Trophoblast cell (in vitro differentiated cells and primary cell): Measurements from ENCODE around the gene DDR2. TPM values are rescaled to one million over a fixed set of nuclear protein-coding genes. Genes with fewer than 3 reads are reported as not detected.
"Not testable (repeated sequence)": the region's sequence is repeated elsewhere in the genome, so short reads cannot be mapped to it uniquely, and the experiment has no call there.

Source experiments
- DNase-seq, 2 donors: peaks; one replicate each; pipeline ENCODE4 v3.0.0-alpha.2; 2016
- H2AFZ ChIP-seq: 2 replicates; pipeline ENCODE4 v1.6.1; 2013; ENCODE audit warnings: low read length, moderate library complexity, mild to moderate bottlenecking; ENCODE audit not compliant: insufficient read depth, poor library complexity
- H2AK5ac ChIP-seq: 2 replicates; pipeline ENCODE4 v1.6.1; 2013; ENCODE audit warnings: mild to moderate bottlenecking, low read length
- H2BK120ac ChIP-seq: 2 replicates; pipeline ENCODE4 v1.6.1; 2013; ENCODE audit warnings: low read length, mild to moderate bottlenecking, moderate library complexity; ENCODE audit not compliant: insufficient read depth, poor library complexity
- H2BK12ac ChIP-seq: 2 replicates; pipeline ENCODE4 v1.6.1; 2013; ENCODE audit warnings: mild to moderate bottlenecking, low read length, moderate library complexity
- H2BK5ac ChIP-seq: 2 replicates; pipeline ENCODE4 v1.6.1; 2013; ENCODE audit warnings: low read length, low read depth, moderate library complexity, mild to moderate bottlenecking; ENCODE audit not compliant: poor library complexity
- H3K14ac ChIP-seq: 2 replicates; pipeline ENCODE4 v1.6.1; 2013; ENCODE audit warnings: mild to moderate bottlenecking, low read length
- H3K18ac ChIP-seq: 2 replicates; pipeline ENCODE4 v1.6.1; 2013; ENCODE audit warnings: mild to moderate bottlenecking, low read length
- H3K23ac ChIP-seq: 2 replicates; pipeline ENCODE4 v1.6.1; 2013; ENCODE audit warnings: low read length
- H3K27ac ChIP-seq: 2 replicates; pipeline ENCODE4 v1.5.1; 2013; ENCODE audit warnings: low read depth, mild to moderate bottlenecking, inconsistent platforms, low read length, moderate library complexity
- H3K27me3 ChIP-seq: 2 replicates; pipeline ENCODE4 v1.6.1; 2013; ENCODE audit warnings: inconsistent platforms, mild to moderate bottlenecking, low read length, moderate library complexity; ENCODE audit not compliant: insufficient read depth
- H3K36me3 ChIP-seq, 2 experiments: 1 replicate in 1 of 2; 2 replicates in 1 of 2; pipeline ENCODE4 v1.6.1; 2013; ENCODE audit warnings: low read length in 2 of 2, mild to moderate bottlenecking in 2 of 2, moderate library complexity in 1 of 2; ENCODE audit not compliant: insufficient read depth in 2 of 2, control insufficient read depth in 1 of 2
- H3K4ac ChIP-seq: 2 replicates; pipeline ENCODE4 v1.6.1; 2013; ENCODE audit warnings: low read depth, mild to moderate bottlenecking, low read length, moderate library complexity
- H3K4me1 ChIP-seq, 2 experiments: 1 replicate in 1 of 2; 2 replicates in 1 of 2; pipeline ENCODE4 v1.6.1; 2013; ENCODE audit warnings: low read length in 2 of 2, mild to moderate bottlenecking in 2 of 2, moderate library complexity in 1 of 2; ENCODE audit not compliant: insufficient read depth in 2 of 2, control insufficient read depth in 1 of 2
- H3K4me2 ChIP-seq: 2 replicates; pipeline ENCODE4 v1.6.1; 2013; ENCODE audit warnings: inconsistent platforms, mild to moderate bottlenecking, low read length, moderate library complexity
- H3K4me3 ChIP-seq: 2 replicates; pipeline ENCODE4 v1.5.1; 2013; ENCODE audit warnings: mild to moderate bottlenecking, low read depth, low read length, inconsistent platforms
- H3K79me1 ChIP-seq: one replicate; pipeline ENCODE4 v1.6.1; 2013; ENCODE audit warnings: low read length
- H3K79me2 ChIP-seq: 2 replicates; pipeline ENCODE4 v1.6.1; 2013; ENCODE audit warnings: low read length, mild to moderate bottlenecking; ENCODE audit not compliant: control insufficient read depth, insufficient read depth, poor library complexity
- H3K9ac ChIP-seq: 2 replicates; pipeline ENCODE4 v1.6.1; 2013; ENCODE audit warnings: mild to moderate bottlenecking, low read length
- H3K9me3 ChIP-seq: 2 replicates; pipeline ENCODE4 v1.6.1; 2013; ENCODE audit warnings: low read depth, mild to moderate bottlenecking, control low read depth, inconsistent platforms, low read length; ENCODE audit not compliant: insufficient read depth
- H4K12ac ChIP-seq: 2 replicates; pipeline ENCODE4 v1.6.1; 2013; ENCODE audit warnings: low read depth, mild to moderate bottlenecking, low read length, moderate library complexity
- H4K8ac ChIP-seq: 2 replicates; pipeline ENCODE4 v1.6.1; 2013; ENCODE audit warnings: low read depth, mild to moderate bottlenecking, low read length, moderate library complexity
- H4K91ac ChIP-seq: one replicate; pipeline ENCODE4 v1.6.1; 2013; ENCODE audit warnings: low read depth, mild to moderate bottlenecking, low read length, moderate library complexity
- WGBS: extraction: QIAGEN DNeasy Blood & Tissue Kit; methylation state at CpG from one replicate; pipeline ENCODE4 v1.1.7; 2013; ENCODE audit warnings: missing lambda C conversion rate; ENCODE audit not compliant: insufficient read length, insufficient coverage; ENCODE audit errors: extremely low coverage; 5-methylcytosine and 5-hydroxymethylcytosine counted together
- polyA plus RNA-seq: library from polyadenylated mRNA; stranded (reverse); fragments of 200-250 nt; gene quantifications from 2 replicates; pipeline ENCODE4 v1.2.3, GENCODE V29; 2013

The DDR2 gene
- polyA plus RNA-seq = 0.45 and 0.71 TPM in 2 replicates

DNA sequence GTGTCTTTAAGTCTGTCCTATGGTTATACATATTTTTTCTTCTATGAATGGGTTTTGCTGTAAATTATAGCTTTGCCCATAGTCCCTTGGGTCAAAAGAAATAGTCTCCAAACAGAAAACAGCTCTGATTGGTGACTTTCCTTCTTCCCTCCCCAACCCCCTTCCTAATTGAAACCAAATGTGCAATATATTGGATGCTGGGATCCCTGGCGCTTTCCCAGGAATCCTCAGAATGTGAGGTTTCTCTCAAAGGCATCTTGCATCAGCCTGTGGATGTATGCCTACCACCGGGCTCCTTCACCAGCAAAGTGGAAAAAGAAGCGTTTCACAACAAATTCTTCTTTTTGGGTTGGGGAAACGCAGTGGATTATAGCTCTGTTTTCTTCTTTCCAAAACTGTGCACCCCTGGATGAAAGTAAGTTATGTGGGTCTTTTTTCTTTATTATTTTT, at the start of gene DDR2:
DDR2 (plus strand) TSS at position 248 of the 450 bp plus-strand sequence. CDS start 86,600 bp downstream, outside the sequence.
- Histone ChIP-seq H3K18ac (no peak within 1 kb of the TSS), H3K4ac (no peak within 1 kb of the TSS), H4K91ac (no peak within 1 kb of the TSS), H3K79me1 (no peaks in the 10 kb centered on the region), H3K4me3 (no peak within 1 kb of the TSS), H4K12ac (no peak within 1 kb of the TSS), H4K8ac (no peak within 1 kb of the TSS), H3K27me3 (no peaks in the 10 kb centered on the region), H3K23ac (no peak within 1 kb of the TSS), H3K36me3 (no peaks in the 10 kb centered on the region), H3K14ac (no peak within 1 kb of the TSS), H2AK5ac (no peak within 1 kb of the TSS), H3K4me1 (peaks cover 2 to 3% of the 10 kb centered on the region in 2 experiments), H2AFZ (no peak within 1 kb of the TSS), H2BK12ac (no peak within 1 kb of the TSS), H3K4me2 (no peak within 1 kb of the TSS), H3K27ac (no peak within 1 kb of the TSS), H3K9me3 (no peaks in the 10 kb centered on the region), H3K79me2 (no peaks in the 10 kb centered on the region), H3K9ac (no peak within 1 kb of the TSS), H2BK5ac (no peak within 1 kb of the TSS), H2BK120ac (no peak within 1 kb of the TSS)
- DNase-seq = no peak
- WGBS = no CpG with 5 or more reads among the region's 4 CpGs

GRCh38 chr1:162582901-162583300, 49.4 kb upstream of the DDR2 start:
- not testable (repeated sequence) for H2BK12ac ChIP-seq, H3K27ac ChIP-seq, H3K23ac ChIP-seq, H3K27me3 ChIP-seq, H2BK5ac ChIP-seq, H3K18ac ChIP-seq, H3K4ac ChIP-seq, H2BK120ac ChIP-seq, H4K91ac ChIP-seq, H4K8ac ChIP-seq, H2AFZ ChIP-seq, H3K9me3 ChIP-seq, H3K4me3 ChIP-seq, H3K79me1 ChIP-seq, H3K79me2 ChIP-seq, H3K14ac ChIP-seq, H3K36me3 ChIP-seq, H3K4me2 ChIP-seq, DNase-seq, H3K9ac ChIP-seq, H3K4me1 ChIP-seq, H2AK5ac ChIP-seq, H4K12ac ChIP-seq
- no CpG with 5 or more reads among the region's 6 CpGs for WGBS

DNA sequence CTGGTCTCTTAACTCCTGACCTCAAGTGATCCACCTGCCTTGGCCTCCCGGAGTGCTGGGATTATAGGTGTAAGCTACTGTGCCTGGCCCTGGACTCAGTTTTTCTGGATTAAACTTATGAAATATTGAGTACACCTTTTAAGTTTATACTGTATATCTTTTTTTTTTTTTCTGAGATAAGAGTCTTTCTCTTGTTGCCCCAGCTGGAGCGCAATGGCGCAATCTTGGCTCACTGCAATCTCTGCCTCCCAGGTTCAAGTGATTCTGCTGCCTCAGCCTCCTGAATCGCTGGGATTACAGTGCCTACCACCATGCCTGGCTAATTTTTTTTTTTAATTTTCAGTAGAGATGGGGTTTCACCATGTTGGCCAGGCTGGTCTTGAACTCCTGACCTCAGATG, 47.2 kb upstream of the DDR2 start:
- DNase-seq, H3K79me2 ChIP-seq, H2BK5ac ChIP-seq, H3K79me1 ChIP-seq, H3K14ac ChIP-seq, H4K12ac ChIP-seq, H4K8ac ChIP-seq, H3K4me3 ChIP-seq, H3K23ac ChIP-seq, H3K18ac ChIP-seq, H4K91ac ChIP-seq, H2AK5ac ChIP-seq, H3K4ac ChIP-seq, H3K27me3 ChIP-seq, H3K4me1 ChIP-seq, H3K4me2 ChIP-seq, H3K9ac ChIP-seq, H3K9me3 ChIP-seq, H2BK120ac ChIP-seq, H3K27ac ChIP-seq, H2AFZ ChIP-seq, H2BK12ac ChIP-seq: not testable (repeated sequence)
- peaks cover 7 to 11% of the 10 kb centered on the region in 2 experiments for H3K36me3 ChIP-seq
- WGBS = no CpG with 5 or more reads among the region's 4 CpGs

DNA sequence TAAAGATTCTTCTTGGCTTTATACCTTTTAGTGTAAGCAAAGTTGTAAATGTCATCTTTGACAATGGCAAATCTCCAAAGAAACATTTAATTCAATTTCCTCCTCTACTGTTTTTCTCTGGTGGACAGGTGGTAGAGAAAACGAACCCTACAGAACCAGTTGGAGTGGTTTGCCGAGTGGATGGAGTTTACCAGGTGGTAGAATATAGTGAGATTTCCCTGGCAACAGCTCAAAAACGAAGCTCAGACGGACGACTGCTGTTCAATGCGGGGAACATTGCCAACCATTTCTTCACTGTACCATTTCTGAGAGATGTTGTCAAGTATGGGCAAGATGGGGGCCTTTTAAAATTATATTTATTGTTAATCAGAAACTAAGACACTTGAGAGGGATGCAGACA, 44.9 kb upstream of the DDR2 start:
- H3K4me2 ChIP-seq = no peak overlapping the region
- no peak overlapping the region for H3K4ac ChIP-seq
- H4K91ac ChIP-seq = no peak overlapping the region
- H2BK120ac ChIP-seq = no peak overlapping the region
- no peak overlapping the region for H3K23ac ChIP-seq
- H3K9ac ChIP-seq = no peak overlapping the region
- no peaks in the 10 kb centered on the region for H3K27me3 ChIP-seq
- H3K14ac ChIP-seq = no peak overlapping the region
- no peak overlapping the region for H4K12ac ChIP-seq
- H2BK12ac ChIP-seq = no peak overlapping the region
- no peaks in the 10 kb centered on the region for H3K79me1 ChIP-seq
- no peak overlapping the region for H3K4me3 ChIP-seq
- peaks cover 19 to 21% of the 10 kb centered on the region in 2 experiments for H3K36me3 ChIP-seq
- no peak overlapping the region for H2AFZ ChIP-seq
- peak in 1 of 2 donors; percentile 24 for DNase-seq
- no peak overlapping the region for H2BK5ac ChIP-seq
- no peak overlapping the region for H4K8ac ChIP-seq
- H3K79me2 ChIP-seq = no peaks in the 10 kb centered on the region
- no peak overlapping the region for H3K18ac ChIP-seq
- no peaks in the 10 kb centered on the region for H3K4me1 ChIP-seq
- WGBS = no CpG with 5 or more reads among the region's 6 CpGs
- no peak overlapping the region for H3K27ac ChIP-seq
- H3K9me3 ChIP-seq = no peaks in the 10 kb centered on the region
- H2AK5ac ChIP-seq = no peak overlapping the region
